Hematopoietic multipotent progenitor cell treated with erythropoietin and hydrocortisone succinate and interleukin-3 and kit ligand, for 4 days (in vitro differentiated cells): Measurements from ENCODE around the gene TOLLIP.
"Not testable (repeated sequence)": the region's sequence is repeated elsewhere in the genome, so short reads cannot be mapped to it uniquely, and the experiment has no call there.

ENCODE experiments used
- DNase-seq: peaks from one replicate; pipeline ENCODE4 v3.0.0-alpha.2; 2015

The TOLLIP gene

DNA sequence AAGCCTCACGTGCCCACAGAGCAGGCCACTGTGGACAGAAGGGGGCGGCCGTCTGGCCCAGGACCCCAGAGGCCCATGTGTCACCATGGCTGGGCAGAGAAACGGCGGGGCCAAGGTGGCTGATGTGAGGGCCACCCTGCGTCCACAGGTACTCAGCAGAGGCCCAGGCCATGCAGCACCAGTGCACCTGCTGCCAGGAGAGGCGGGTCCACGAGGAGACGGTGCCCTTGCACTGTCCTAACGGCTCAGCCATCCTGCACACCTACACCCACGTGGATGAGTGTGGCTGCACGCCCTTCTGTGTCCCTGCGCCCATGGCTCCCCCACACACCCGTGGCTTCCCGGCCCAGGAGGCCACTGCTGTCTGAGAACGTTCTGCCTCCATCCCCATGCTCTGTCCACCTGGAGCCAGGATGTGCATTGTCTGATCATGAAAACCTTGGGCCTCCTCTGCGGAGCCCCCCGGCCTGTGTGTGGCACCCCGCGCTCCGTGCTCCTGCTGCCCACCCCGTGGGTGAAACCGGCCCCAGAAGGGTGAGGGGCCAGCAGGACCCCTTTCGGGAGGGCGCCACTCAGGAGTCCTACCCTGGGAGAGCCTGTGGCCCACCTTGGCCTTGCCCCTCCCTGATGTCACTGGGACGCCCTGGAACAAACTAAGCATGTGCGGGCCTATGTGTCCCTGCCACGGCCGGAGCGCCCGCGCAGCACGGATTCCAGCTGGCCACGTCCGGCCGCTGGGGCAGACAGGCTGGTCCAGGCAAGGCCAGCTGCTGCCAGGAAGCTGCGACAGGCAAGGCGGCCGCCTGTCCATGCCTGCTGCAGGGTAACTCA is 48.0 kb downstream of the TOLLIP start:
- no peak for DNase-seq

DNA sequence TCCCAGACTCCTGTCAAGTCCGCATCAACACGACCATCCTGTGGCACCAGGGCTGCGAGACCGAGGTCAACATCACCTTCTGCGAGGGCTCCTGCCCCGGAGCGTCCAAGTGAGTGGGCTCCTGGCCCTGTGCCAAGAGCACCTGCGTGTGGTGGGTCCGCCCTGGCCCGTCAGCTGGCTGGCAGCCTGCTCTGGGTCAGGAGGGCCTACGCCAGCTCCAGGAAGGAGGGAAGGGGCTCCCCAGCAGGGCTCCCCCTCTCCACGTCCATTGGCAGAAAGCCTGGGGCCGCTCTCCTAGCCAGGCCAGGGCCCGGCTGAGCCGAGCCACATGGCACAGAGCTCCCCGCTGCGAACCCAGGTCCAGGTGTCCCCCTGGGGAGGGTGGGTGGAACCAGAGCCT is 48.8 kb downstream of the TOLLIP start:
- DNase-seq: no peak

DNA sequence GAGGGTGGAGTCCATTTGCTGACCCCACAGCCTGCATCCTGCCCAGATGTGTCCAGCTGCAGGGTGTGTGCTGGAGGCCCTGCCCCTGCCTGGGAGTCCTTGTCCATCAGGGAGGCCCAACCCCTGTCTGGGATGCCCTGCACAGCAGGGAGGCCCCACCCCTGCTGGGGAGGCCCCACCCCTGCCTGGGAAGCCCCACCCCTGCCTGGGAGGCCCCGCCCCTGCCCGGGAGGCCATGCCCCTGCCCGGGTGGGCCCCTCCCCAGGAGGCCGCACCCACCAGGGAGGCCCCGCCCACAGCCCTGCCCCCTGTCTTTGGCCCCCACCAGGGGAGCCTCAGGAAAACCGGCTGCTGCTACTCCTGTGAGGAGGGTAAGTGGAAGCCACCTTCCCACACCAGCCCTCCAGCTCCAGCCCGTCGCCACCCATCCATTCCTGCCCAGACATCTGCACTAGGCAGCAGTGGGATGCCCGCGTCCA is 49.4 kb downstream of the TOLLIP start:
- peak; percentile 63 for DNase-seq

DNA sequence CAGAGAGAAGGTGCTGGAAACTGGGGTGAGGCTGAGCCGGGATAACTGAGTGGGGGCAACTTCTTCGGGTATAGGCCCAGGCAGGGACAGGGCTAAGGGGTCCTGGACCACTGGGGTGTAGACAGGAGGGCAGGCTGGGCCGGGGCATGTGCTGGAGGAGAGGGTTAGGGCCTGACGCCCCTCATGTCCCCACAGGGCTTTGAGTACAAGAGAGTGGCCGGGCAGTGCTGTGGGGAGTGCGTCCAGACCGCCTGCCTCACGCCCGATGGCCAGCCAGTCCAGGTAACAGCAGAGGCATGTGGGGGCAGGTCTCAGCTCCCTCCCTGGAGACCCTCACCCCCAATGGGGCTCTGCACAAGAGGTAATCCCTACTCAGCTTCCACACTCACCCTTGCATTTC is 49.9 kb downstream of the TOLLIP start:
- DNase-seq: no peak

DNA sequence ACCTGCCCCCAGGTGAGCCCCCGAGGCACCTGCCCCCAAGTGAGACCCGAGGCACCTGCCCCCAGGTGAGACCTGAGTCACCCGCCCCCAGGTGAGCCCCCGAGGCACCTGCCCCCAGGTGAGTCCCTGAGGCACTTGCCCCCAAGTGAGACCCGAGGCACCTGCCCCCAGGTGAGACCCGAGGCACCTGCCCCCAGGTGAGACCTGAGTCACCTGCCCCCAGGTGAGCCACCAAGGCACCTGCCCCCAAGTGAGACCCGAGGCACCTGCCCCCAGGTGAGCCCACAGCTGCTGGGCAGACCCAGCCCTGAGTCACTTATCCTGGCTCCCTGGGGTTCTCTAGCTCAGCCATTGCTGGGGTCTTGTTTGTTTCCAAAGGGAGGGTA is 50.4 kb downstream of the TOLLIP start:
- no peak for DNase-seq

DNA sequence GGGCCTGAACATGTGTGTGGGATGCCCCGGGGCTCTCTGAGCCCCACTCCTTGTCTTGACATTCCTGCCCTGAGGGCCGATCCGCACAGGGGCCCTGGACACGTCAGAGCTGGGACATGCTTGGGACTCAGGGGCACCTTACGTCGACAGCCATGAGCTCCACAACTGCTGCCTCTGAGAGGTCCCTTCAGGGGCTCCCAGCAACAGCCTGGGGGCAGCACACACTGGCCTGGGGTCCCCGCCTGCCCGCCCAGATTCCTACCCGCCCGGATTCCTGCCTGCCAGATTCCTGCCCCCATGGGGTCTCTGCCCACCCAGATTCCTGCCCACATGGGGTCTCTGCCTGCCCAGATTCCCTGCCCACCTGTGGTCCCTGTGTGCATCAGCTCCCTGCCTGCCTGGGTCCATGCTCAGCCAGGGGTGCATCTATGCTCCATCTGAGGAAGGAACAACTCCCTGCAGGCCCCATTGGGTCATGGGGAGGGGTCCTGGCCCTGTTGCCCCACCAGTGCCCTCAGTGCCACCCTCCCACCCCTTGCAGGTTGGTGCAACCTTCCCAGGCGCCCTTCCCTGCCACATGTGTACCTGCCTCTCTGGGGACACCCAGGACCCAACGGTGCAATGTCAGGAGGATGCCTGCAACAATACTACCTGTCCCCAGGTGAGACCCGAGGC is 50.9 kb downstream of the TOLLIP start:
- DNase-seq: no peak

DNA sequence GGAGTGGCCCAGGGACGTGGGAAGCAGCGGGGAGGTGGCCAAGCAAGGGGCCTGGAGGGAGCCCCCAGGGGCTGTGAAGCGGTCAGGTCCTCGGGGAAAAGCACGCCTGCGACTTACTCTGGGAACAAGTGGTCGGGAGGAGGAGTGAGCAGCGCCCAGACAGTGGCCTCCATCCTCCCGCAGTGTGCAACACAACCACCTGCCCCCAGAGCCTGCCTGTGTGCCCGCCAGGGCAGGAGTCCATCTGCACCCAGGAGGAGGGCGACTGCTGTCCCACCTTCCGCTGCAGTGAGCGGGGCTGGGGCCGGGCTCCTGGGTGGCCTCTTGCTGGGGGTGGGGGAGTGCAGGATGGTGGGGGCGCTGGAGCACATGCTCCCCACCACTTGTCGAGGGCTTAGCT is 51.5 kb downstream of the TOLLIP start:
- no peak for DNase-seq

DNA sequence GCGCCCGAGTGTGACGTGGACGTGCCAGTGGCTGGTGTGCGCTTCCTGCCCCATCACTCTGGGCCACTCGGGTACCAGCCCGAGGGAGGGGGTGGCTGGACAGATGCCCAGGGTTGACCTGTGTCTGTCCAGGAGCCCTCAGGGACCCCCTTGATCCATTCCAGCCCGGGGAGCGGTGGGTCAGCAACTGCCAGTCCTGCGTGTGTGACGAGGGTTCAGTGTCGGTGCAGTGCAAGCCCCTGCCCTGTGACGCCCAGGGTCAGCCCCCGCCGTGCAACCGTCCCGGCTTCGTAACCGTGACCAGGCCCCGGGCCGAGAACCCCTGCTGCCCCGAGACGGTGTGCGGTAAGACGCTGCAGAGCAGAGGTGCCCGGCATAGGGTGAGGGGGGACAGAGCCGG is 52.1 kb downstream of the TOLLIP start:
- no peak for DNase-seq

DNA sequence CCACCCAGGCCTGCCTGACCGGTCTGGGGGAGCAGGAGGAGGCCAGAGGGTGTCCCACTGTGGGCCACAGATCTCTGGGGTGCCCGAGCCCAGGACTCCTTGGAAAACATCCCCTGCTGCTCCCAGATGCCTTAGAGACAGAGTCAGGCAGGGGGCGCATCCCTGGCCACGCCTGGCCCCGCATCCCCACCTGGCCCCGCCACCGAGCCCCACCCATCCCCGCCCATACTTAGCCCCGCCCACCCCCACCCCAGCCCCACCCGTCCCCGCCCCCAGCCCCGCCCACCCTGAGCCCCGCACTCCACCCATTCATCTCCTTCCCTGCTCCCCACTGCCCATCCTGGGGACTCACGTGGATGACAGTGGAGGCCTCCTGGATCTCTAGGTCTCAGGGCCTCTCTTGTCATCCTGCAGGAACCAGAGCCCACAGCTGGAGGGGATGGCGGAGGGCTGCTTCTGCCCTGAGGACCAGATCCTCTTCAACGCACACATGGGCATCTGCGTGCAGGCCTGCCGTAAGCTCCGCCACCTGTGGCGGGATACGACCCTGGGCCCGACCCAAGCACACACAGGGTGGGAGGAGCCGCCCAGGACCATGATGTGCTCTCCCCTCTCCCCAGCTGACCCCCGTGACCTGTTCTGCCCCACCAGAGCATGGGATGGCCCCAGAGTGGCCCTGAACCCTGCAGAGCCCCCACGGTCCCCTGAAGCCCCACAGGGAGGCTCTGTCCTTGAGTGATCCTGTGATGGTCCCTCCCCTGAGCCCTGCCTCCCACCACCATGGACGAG is 53.0 kb downstream of the TOLLIP start:
- no peak for DNase-seq

DNA sequence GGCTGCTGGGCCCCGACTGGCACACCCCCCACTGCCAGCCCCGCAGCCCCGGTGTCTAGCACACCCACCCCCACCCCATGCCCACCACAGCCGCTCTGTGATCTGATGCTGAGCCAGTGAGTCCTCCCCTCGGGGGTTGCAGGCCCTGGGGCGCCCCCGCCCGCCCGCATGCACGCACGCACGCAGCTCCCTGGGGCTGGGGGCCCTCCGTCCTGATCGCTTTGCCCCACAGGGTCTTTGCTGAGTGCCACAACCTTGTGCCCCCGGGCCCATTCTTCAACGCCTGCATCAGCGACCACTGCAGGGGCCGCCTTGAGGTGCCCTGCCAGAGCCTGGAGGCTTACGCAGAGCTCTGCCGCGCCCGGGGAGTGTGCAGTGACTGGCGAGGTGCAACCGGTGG is 54.3 kb downstream of the TOLLIP start:
- DNase-seq: no peak

DNA sequence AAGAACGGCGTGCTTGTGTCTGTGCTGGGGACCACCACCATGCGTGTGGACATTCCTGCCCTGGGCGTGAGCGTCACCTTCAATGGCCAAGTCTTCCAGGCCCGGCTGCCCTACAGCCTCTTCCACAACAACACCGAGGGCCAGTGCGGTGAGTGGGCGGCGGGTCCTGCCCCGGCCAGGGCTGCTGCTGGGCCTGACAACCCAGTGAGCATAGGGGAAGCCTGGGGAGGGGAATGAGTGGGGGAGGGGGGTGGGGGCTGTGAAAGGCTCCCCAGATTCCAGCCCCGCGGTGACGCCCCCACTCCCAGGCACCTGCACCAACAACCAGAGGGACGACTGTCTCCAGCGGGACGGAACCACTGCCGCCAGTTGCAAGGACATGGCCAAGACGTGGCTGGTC is 54.7 kb downstream of the TOLLIP start:
- DNase-seq: no peak

DNA sequence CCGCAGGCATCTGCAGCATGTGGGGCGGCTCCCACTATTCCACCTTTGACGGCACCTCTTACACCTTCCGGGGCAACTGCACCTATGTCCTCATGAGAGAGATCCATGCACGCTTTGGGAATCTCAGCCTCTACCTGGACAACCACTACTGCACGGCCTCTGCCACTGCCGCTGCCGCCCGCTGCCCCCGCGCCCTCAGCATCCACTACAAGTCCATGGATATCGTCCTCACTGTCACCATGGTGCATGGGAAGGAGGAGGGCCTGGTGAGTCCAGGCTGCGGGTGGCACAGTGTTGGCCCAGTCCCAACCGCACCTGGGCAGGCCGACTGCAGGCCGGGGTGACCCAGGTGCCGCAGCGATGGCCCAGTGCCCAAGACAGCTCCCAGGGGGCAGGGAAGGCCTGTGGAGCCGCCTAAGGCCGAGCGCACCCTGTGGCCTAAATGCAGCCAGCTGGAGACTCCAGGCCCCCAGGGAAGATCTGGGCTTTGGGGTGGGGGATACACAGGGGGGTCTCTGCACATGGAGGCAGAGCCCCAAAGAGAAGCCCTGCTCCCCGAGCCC is 55.3 kb downstream of the TOLLIP start:
- DNase-seq: no peak

DNA sequence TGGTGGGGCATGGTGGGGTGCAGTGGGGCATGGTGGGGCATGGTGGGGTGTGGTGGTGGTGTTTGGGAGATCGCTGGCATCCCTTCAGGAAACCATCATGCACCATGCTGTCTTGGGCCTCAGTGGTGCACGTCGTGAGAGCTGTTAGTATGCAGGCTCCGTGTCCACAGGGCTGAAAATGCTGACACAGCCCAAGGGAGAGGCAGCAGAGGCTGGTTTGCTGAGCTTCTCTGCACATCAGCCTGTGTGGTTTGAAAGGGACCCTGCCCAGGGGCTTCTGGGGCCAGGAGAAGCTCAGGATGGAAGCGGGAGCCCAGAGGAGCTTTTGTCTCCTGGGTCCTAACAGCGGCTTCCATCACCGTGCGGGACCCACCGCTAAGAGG is 56.3 kb downstream of the TOLLIP start:
- no peak for DNase-seq

DNA sequence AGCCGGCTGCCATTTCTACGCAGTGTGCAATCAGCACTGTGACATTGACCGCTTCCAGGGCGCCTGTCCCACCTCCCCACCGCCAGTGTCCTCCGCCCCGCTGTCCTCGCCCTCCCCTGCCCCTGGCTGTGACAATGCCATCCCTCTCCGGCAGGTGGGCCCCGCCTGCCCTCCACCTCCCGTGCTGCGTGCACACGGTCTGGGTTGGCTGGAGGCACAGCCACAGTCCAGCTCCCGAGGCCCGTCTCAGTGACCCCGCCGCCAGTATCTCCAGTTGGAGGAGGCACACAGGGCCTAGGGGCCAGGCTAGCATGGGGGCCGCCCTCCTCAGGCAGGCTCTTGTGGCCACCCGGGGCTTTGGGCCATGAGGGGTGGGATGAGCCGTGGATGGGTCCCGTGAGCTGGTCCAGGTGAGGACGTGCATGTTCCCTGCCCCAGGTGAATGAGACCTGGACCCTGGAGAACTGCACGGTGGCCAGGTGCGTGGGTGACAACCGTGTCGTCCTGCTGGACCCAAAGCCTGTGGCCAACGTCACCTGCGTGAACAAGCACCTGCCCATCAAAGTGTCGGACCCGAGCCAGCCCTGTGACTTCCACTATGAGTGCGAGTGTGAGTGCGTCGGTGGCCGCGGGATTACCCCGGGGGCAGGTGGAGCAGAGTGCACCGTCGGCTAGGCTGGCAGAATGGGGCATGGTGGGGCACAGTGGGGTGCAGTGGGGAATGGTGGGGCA is 56.9 kb downstream of the TOLLIP start:
- DNase-seq: no peak

DNA sequence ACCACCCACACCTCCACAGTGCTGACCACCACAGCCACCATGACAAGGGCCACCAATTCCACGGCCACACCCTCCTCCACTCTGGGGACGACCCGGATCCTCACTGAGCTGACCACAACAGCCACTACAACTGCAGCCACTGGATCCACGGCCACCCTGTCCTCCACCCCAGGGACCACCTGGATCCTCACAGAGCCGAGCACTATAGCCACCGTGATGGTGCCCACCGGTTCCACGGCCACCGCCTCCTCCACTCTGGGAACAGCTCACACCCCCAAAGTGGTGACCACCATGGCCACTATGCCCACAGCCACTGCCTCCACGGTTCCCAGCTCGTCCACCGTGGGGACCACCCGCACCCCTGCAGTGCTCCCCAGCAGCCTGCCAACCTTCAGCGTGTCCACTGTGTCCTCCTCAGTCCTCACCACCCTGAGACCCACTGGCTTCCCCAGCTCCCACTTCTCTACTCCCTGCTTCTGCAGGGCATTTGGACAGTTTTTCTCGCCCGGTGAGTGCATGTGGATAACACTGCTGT is 58.1 kb downstream of the TOLLIP start:
- no peak for DNase-seq

DNA sequence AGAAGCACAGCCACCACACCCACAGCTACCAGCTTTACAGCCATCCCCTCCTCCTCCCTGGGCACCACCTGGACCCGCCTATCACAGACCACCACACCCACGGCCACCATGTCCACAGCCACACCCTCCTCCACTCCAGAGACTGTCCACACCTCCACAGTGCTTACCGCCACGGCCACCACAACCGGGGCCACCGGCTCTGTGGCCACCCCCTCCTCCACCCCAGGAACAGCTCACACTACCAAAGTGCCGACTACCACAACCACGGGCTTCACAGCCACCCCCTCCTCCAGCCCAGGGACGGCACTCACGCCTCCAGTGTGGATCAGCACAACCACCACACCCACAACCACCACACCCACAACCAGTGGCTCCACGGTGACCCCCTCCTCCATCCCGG is 59.0 kb downstream of the TOLLIP start:
- not testable (repeated sequence) for DNase-seq

DNA sequence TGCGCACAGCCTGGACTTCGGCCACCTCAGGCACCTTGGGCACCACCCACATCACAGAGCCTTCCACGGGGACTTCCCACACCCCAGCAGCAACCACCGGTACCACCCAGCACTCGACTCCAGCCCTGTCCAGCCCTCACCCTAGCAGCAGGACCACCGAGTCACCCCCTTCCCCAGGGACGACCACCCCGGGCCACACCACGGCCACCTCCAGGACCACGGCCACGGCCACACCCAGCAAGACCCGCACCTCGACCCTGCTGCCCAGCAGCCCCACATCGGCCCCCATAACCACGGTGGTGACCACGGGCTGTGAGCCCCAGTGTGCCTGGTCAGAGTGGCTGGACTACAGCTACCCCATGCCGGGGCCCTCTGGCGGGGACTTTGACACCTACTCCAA is 60.5 kb downstream of the TOLLIP start:
- not testable (repeated sequence) for DNase-seq

DNA sequence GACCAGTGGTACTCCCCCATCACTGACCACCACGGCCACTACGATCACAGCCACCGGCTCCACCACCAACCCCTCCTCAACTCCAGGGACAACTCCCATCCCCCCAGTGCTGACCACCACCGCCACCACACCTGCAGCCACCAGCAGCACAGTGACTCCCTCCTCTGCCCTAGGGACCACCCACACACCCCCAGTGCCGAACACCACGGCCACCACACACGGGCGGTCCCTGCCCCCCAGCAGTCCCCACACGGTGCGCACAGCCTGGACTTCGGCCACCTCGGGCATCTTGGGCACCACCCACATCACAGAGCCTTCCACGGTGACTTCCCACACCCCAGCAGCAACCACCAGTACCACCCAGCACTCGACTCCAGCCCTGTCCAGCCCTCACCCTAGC is 62.4 kb downstream of the TOLLIP start:
- not testable (repeated sequence) for DNase-seq

DNA sequence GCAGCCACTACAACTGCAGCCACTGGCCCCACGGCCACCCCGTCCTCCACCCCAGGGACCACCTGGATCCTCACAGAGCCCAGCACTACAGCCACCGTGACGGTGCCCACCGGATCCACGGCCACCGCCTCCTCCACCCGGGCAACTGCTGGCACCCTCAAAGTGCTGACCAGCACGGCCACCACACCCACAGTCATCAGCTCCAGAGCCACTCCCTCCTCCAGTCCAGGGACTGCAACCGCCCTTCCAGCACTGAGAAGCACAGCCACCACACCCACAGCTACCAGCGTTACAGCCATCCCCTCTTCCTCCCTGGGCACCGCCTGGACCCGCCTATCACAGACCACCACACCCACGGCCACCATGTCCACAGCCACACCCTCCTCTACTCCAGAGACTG is 63.1 kb downstream of the TOLLIP start:
- DNase-seq: not testable (repeated sequence)

DNA sequence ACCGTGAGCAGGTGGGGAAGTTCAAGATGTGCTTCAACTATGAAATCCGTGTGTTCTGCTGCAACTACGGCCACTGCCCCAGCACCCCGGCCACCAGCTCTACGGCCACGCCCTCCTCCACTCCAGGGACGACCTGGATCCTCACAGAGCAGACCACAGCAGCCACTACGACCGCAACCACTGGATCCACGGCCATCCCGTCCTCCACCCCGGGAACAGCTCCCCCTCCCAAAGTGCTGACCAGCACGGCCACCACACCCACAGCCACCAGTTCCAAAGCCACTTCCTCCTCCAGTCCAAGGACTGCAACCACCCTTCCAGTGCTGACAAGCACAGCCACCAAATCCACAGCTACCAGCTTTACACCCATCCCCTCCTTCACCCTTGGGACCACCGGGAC is 63.7 kb downstream of the TOLLIP start:
- not testable (repeated sequence) for DNase-seq

DNA sequence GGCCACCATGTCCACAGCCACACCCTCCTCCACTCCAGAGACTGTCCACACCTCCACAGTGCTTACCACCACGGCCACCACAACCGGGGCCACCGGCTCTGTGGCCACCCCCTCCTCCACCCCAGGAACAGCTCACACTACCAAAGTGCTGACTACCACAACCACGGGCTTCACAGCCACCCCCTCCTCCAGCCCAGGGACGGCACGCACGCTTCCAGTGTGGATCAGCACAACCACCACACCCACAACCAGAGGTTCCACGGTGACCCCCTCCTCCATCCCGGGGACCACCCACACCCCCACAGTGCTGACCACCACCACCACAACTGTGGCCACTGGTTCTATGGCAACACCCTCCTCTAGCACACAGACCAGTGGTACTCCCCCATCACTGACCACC is 64.9 kb downstream of the TOLLIP start:
- DNase-seq: not testable (repeated sequence)

DNA sequence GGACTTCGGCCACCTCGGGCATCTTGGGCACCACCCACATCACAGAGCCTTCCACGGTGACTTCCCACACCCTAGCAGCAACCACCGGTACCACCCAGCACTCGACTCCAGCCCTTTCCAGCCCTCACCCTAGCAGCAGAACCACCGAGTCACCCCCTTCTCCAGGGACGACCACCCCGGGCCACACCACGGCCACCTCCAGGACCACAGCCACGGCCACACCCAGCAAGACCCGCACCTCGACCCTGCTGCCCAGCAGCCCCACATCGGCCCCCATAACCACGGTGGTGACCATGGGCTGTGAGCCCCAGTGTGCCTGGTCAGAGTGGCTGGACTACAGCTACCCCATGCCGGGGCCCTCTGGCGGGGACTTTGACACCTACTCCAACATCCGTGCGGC is 65.9 kb downstream of the TOLLIP start:
- not testable (repeated sequence) for DNase-seq
